ENCODE data around the gene RPS15. TPM values are rescaled to one million over a fixed set of nuclear protein-coding genes. Genes with fewer than 3 reads are reported as not detected.
A peak's percentile ranks its signal among the peaks of the same experiment; 100 is the strongest.

The RPS15 gene
- polyA plus RNA-seq, 1 of the 3 experiments (the other 2 are of a cell fraction), result 3,749 TPM

- 2% methylated on average over 14 of the region's 70 CpGs for WGBS (ENCODE audit: low lambda C conversion rate)
- Histone ChIP-seq H3K27ac (ENCODE audit: low read depth in 2 of 2, low read length in 1 of 2) (peak overlapping the region in 1 of 2 experiments; percentile 60; a peak in 1 of 4 replicates), H2AFZ (ENCODE audit: low read depth) (no peak overlapping the region), H3K36me3 (replicated peaks in 1 of 2; ENCODE audit: control insufficient read depth in 1 of 2, insufficient read depth in 2 of 2, low read length in 1 of 2) (peaks cover 23 to 26% of the 10 kb centered on the region in 2 experiments), H3K4me3 (ENCODE audit: low read depth in 2 of 2, low read length in 1 of 2) (peak overlapping the region; percentile 64 to 68), H4K20me1 (ENCODE audit: insufficient read depth) (peaks cover 55% of the 10 kb centered on the region), H3K4me2 (peak overlapping the region; percentile 90), H3F3A (replicated peaks; ENCODE audit: insufficient read depth) (peaks cover 56% of the 10 kb centered on the region), H3K4me1 (ENCODE audit: control insufficient read depth in 1 of 2, insufficient read depth in 2 of 2, low read depth in 1 of 2, low read length in 1 of 2) (peaks cover 3 to 32% of the 10 kb centered on the region in 2 experiments; a peak in 3 of 4 replicates), H3K9me3 (no peaks in the 10 kb centered on the region), H3K9ac (no peak overlapping the region), H3K9me2 (no peaks in the 10 kb centered on the region), H3K27me3 (ENCODE audit: insufficient read depth) (no peaks in the 10 kb centered on the region), H3K79me2 (ENCODE audit: insufficient read depth) (peaks cover 18% of the 10 kb centered on the region)
- ChIA-PET POLR2A (interaction anchor here (0.6 to 1.7 kb wide), 4 partner anchors 8 to 592 kb away, joined by 3 to 10 read pairs (median 4); partner anchors contain the start of gene CIRBP), CTCF (interaction anchor here (0.8 to 2.8 kb wide), 24 partner anchors 8 to 201 kb away, joined by 3 to 21 read pairs (median 4); partner anchors contain the start of gene REEP6)
- peak; percentile 94 for DNase-seq
- TF ChIP-seq, protein P1, sequence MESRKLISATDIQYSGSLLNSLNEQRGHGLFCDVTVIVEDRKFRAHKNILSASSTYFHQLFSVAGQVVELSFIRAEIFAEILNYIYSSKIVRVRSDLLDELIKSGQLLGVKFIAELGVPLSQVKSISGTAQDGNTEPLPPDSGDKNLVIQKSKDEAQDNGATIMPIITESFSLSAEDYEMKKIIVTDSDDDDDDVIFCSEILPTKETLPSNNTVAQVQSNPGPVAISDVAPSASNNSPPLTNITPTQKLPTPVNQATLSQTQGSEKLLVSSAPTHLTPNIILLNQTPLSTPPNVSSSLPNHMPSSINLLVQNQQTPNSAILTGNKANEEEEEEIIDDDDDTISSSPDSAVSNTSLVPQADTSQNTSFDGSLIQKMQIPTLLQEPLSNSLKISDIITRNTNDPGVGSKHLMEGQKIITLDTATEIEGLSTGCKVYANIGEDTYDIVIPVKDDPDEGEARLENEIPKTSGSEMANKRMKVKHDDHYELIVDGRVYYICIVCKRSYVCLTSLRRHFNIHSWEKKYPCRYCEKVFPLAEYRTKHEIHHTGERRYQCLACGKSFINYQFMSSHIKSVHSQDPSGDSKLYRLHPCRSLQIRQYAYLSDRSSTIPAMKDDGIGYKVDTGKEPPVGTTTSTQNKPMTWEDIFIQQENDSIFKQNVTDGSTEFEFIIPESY (IDR thresholded peaks at IDR 0.05; ENCODE audit: borderline replicate concordance, low read depth), result no peak
- TF ChIP-seq FOSL2 (IDR thresholded peaks at IDR 0.05; ENCODE audit: borderline replicate concordance, low read depth) (no peak), CHD2 (IDR thresholded peaks at IDR 0.05; ENCODE audit: low read length, partially characterized antibody) (peak; percentile 21), YY1 (IDR thresholded peaks at IDR 0.05; ENCODE audit: low read depth) (no peak), RCOR1 (IDR thresholded peaks at IDR 0.05; ENCODE audit: low read length) (no peak), RFX5 (IDR thresholded peaks at IDR 0.05; ENCODE audit: low read length) (no peak), GATA2 (CRISPR knock-in tag; IDR thresholded peaks at IDR 0.05) (no peak), REST (IDR thresholded peaks at IDR 0.05; ENCODE audit: low read depth, low read length) (peak; percentile 58; the same call in 1 of the 2 replicates), TEAD4 (IDR thresholded peaks at IDR 0.05; ENCODE audit: borderline replicate concordance, insufficient read depth) (no peak), FOXJ3 (CRISPR knock-in tag; IDR thresholded peaks at IDR 0.05) (no peak), RXRA (IDR thresholded peaks at IDR 0.05; ENCODE audit: borderline replicate concordance, low read depth) (no peak), SMC3 (IDR thresholded peaks at IDR 0.05; ENCODE audit: low read depth, low read length) (peak; percentile 35; the same call in 1 of the 2 replicates), GABPA (IDR thresholded peaks at IDR 0.05; ENCODE audit: low read depth) (no peak), ELF1 (IDR thresholded peaks at IDR 0.05) (no peak), RAD21 (IDR thresholded peaks at IDR 0.05; ENCODE audit: low read length) (peak; percentile 56), MEF2A (IDR thresholded peaks at IDR 0.05; ENCODE audit: borderline replicate concordance, low read depth) (no peak), TCF12 (IDR thresholded peaks at IDR 0.05) (no peak), MXI1 (IDR thresholded peaks at IDR 0.05; ENCODE audit: low read depth, low read length) (peak; percentile 60; the same call in 1 of the 2 replicates), USF1 (IDR thresholded peaks at IDR 0.05; ENCODE audit: borderline replicate concordance, low read depth) (no peak), SIN3A (IDR thresholded peaks at IDR 0.05; ENCODE audit: borderline replicate concordance, low read depth, low read length) (no peak), JUND (IDR thresholded peaks at IDR 0.05) (no peak), POLR2AphosphoS5 (IDR thresholded peaks at IDR 0.05; ENCODE audit: low read depth, low read length) (no peak)
- TF ChIP-seq, protein P2, sequence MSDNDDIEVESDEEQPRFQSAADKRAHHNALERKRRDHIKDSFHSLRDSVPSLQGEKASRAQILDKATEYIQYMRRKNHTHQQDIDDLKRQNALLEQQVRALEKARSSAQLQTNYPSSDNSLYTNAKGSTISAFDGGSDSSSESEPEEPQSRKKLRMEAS (IDR thresholded peaks at IDR 0.05; ENCODE audit: low read depth), result no peak
- TF ChIP-seq, protein P3, sequence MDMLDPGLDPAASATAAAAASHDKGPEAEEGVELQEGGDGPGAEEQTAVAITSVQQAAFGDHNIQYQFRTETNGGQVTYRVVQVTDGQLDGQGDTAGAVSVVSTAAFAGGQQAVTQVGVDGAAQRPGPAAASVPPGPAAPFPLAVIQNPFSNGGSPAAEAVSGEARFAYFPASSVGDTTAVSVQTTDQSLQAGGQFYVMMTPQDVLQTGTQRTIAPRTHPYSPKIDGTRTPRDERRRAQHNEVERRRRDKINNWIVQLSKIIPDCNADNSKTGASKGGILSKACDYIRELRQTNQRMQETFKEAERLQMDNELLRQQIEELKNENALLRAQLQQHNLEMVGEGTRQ (IDR thresholded peaks at IDR 0.05; ENCODE audit: borderline replicate concordance, low read depth, low read length), result no peak
- TF ChIP-seq, protein P4, sequence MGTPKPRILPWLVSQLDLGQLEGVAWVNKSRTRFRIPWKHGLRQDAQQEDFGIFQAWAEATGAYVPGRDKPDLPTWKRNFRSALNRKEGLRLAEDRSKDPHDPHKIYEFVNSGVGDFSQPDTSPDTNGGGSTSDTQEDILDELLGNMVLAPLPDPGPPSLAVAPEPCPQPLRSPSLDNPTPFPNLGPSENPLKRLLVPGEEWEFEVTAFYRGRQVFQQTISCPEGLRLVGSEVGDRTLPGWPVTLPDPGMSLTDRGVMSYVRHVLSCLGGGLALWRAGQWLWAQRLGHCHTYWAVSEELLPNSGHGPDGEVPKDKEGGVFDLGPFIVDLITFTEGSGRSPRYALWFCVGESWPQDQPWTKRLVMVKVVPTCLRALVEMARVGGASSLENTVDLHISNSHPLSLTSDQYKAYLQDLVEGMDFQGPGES (IDR thresholded peaks at IDR 0.05; ENCODE audit: low read depth, low read length), result no peak
Measured at GRCh38 chr19:1445185-1445931, 7.2 kb downstream of the RPS15 start.

All from SK-N-SH (cell line).